ENCODE results near the gene C16orf74. TPM values are rescaled to one million over a fixed set of nuclear protein-coding genes. Genes with fewer than 3 reads are reported as not detected.

The C16orf74 gene
- 10 to 100 TPM; 13.4 to 18.6 (median 15.7) TPM for total RNA-seq (2021; fragmentation: NEBNext Ultra II Directional; extraction: Animal tissue kit (Norgen Biotek cat#: 25700))
- long read RNA-seq, transcript C16orf74-203 (4 exons, 744 nt) = major isoform, 5 of 16 reads
- long read RNA-seq, transcript C16orf74-201 (4 exons, 906 nt) = major isoform, 5 of 16 reads
- long read RNA-seq, partial matches to known transcripts = 0 of 16 reads
- long read RNA-seq, other reads (novel, unspliced or antisense) = 3 of 16 reads

DNA sequence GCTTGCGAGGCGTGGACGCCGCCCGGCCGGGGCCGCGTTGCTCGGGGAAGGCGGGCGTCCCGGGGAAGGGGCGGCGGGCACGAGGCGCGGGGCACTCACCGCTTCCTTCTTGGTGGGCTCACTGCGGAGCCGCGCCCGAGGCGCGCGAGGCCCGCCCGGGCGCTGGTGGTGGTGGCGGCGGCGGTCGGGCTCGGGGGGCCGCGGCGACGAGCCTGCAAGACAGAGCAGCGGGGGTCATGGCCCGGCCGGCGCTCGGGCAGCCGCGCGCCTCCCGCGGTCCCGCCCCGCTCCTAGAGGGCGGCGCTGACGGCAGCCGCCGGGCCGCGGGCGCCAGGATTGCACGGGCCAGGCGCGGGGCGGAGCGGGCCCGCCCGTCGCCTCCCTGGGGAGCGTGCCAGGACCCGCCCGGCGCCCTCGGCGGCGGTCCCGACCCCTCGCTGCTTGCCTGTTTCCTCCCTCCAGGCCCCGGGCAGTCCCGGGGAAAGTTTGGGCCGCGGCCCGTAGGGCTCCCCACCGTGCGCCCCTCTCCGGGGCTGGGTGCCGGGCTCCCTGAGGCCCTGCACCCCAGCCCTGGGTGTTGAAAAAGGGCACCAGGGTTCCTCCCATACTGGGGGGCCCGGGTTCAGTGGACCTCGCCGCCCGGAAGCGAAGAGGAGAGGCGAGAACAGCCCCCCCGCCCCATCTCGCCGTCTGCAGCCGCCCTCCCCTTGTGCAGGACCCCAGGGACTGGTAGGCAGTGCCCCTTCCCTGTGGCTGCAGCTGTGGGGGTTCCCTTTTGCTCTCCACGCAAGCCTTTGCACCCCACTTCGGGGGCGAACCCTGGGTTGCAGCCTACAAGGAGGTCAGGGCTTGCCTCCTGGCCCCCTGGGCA lies at the start of gene C16orf74:
Gene C16orf74, minus strand, starts transcription at position 270 of the 871 bp plus-strand sequence. CDS start 15,879 bp downstream, outside the sequence.
- peak; percentile 20 for DNase-seq
- no peaks in the 10 kb centered on the region; the same call in 1 of the 2 replicates for H3K27me3 Mint-ChIP-seq (ENCODE audit: insufficient read depth)
- peak within 1 kb of the TSS; percentile 89 for H3K27ac Mint-ChIP-seq
- no peaks in the 10 kb centered on the region for H3K36me3 Mint-ChIP-seq (ENCODE audit: low read depth)
- TF ChIP-seq, protein P1, sequence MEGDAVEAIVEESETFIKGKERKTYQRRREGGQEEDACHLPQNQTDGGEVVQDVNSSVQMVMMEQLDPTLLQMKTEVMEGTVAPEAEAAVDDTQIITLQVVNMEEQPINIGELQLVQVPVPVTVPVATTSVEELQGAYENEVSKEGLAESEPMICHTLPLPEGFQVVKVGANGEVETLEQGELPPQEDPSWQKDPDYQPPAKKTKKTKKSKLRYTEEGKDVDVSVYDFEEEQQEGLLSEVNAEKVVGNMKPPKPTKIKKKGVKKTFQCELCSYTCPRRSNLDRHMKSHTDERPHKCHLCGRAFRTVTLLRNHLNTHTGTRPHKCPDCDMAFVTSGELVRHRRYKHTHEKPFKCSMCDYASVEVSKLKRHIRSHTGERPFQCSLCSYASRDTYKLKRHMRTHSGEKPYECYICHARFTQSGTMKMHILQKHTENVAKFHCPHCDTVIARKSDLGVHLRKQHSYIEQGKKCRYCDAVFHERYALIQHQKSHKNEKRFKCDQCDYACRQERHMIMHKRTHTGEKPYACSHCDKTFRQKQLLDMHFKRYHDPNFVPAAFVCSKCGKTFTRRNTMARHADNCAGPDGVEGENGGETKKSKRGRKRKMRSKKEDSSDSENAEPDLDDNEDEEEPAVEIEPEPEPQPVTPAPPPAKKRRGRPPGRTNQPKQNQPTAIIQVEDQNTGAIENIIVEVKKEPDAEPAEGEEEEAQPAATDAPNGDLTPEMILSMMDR (IDR thresholded peaks at IDR 0.05) = no peak
- peaks cover 46% of the 10 kb centered on the region for H3K4me1 Mint-ChIP-seq (ENCODE audit: low read depth)
- no peaks in the 10 kb centered on the region for H3K9me3 Mint-ChIP-seq
- H3K4me3 Mint-ChIP-seq = peak within 1 kb of the TSS; percentile 97

DNA sequence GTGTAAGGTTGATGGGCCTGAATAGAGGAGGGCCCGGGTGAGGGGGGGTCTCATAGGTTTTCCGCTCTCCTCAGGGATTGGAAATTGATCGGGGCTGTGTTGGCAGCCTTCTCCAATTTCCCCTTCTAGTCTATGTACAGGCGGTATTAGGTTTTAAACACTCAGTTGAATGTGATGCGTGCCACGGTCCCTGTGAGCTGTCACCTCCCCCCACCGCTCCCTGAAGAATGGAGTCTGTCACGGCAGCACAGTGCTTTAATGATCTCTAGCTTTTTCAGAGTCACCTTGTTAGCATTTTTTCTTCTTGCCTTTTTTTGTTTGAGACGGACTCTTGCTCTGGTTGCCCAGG lies 49.4 kb upstream of the C16orf74 start:
- TF ChIP-seq, protein P1 (IDR thresholded peaks at IDR 0.05) = no peak
- peaks cover 65% of the 10 kb centered on the region for H3K36me3 Mint-ChIP-seq (ENCODE audit: low read depth)
- H3K4me1 Mint-ChIP-seq (ENCODE audit: low read depth) = peaks cover 46% of the 10 kb centered on the region
- H3K4me3 Mint-ChIP-seq = peak overlapping the region; percentile 93
- peak overlapping the region; percentile 92 for H3K27ac Mint-ChIP-seq
- no peaks in the 10 kb centered on the region; the same call in none of the 2 replicates for H3K27me3 Mint-ChIP-seq (ENCODE audit: insufficient read depth)
- peak; percentile 32 for DNase-seq
- no peaks in the 10 kb centered on the region for H3K9me3 Mint-ChIP-seq

DNA sequence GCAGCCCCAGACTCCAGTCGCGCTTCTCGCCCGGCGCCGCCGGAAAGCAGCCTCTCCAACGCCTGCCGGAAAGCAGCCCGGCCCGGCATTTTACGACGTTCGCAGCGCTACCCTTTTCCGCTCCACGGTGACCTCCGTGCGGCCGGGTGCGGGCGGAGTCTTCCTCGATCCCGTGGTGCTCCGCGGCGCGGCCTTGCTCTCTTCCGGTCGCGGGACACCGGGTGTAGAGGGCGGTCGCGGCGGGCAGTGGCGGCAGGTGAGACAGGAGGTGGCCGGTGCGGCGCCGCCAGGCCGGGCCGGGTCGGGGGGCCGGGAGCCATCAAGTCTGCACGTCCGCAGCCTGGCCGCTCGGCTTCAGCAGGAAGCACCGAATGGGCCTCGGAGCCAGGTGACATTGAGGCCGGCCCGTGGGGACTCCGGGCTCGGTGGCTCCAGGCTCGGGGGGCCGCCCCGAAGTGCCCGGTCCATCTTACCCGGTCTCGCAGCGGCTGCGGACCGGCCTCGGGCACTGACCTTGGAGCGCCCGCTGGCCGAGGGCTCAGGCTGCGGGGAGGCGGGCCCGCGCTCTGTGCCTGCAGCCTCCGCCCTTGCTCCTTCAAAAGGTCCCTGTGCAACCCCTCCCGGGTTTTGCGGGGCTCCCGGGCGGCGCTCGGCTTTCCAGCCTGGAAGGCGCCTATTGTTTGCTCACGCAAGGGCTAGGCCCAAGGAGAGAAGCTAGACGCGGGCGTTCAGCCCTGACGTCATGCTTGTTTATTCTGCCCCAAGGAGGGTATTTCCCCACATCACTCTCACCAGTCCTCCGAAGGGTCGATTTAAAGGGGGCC lies 48.8 kb upstream of the C16orf74 start, which contains the start of the genes COX4I1 and EMC8:
Gene COX4I1, plus strand, starts transcription at position 199 of the 824 bp plus-strand sequence. CDS start 1,511 bp downstream, outside the sequence.
Gene EMC8, minus strand, starts transcription at position 48 of the 824 bp plus-strand sequence. CDS start 249 bp downstream, outside the sequence.
- TF ChIP-seq, protein P1 (IDR thresholded peaks at IDR 0.05) = no peak
- peak within 1 kb of the TSS; percentile 92 for H3K27ac Mint-ChIP-seq
- H3K4me3 Mint-ChIP-seq = peak within 1 kb of the TSS; percentile 94
- H3K27me3 Mint-ChIP-seq (ENCODE audit: insufficient read depth) = no peaks in the 10 kb centered on the region; the same call in none of the 2 replicates
- H3K9me3 Mint-ChIP-seq = no peaks in the 10 kb centered on the region
- H3K4me1 Mint-ChIP-seq (ENCODE audit: low read depth) = peaks cover 52% of the 10 kb centered on the region
- peaks cover 60% of the 10 kb centered on the region for H3K36me3 Mint-ChIP-seq (ENCODE audit: low read depth)
- DNase-seq = peak; percentile 92

DNA sequence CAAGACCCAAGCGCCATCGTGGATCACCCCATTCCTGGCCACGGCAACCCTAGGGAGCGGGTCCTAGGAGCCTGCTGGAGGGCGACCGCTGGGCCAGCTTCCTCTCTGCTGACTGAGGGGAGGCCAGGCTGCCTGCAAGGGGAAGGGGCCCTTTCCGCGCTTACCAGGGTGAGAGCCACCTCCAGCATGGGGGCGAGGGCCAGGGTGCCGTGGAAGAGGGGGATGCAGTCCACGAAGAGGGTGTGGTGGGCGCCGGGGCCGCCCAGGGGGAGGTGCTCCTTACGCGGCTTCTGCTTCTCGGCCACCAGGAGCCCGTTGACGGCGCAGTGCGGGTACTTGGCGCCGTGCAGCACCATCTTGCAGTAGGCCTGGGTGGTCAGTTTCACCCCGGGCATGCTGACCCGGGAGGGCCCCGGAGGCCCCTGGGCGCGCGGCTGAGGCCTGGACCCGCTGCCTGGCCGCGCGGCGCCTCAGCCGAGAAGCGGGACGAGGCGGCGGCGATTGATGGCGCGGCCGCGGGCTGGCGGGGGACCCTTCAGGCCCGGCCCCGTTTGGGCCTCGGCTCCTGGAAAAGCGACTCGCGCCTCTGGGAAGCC lies 48.1 kb upstream of the C16orf74 start:
- H3K36me3 Mint-ChIP-seq (ENCODE audit: low read depth) = peaks cover 56% of the 10 kb centered on the region
- H3K27ac Mint-ChIP-seq = peak overlapping the region; percentile 72

More for the DNA sequence above, 48.1 kb upstream of the C16orf74 start:
- TF ChIP-seq, protein P1 (IDR thresholded peaks at IDR 0.05) = peak; percentile 44
- peak; percentile 21 for DNase-seq
- Mint-ChIP-seq H3K4me1 (ENCODE audit: low read depth) (peaks cover 53% of the 10 kb centered on the region), H3K9me3 (no peaks in the 10 kb centered on the region), H3K27me3 (ENCODE audit: insufficient read depth) (no peaks in the 10 kb centered on the region; the same call in none of the 2 replicates), H3K4me3 (peak overlapping the region; percentile 94)

All from HFFc6 (cell line).